Suppressor macrophage (primary cell): ENCODE results near the gene FASTK.

ENCODE experiments used
- DNase-seq, 4 experiments: peaks; one replicate each; pipeline ENCODE4 v3.0.0-alpha.2; 2020 to 2022
- total RNA-seq, 17 experiments: gene quantifications; one replicate each; lab custom pipeline; 2026; ENCODE audit warnings: mixed read lengths in 6 of 17, inconsistent platforms in 3 of 17; lab: John Stamatoyannopoulos, UW

The FASTK gene
- total RNA-seq, result 23.2 to 72.4 (median 38.3) reads per million in 17 experiments

- DNase-seq, result peak; percentile 94 to 97 (median 96)
Measured at GRCh38 chr7:151080522-151081169, at the start of gene FASTK. Gene FASTK (minus strand): TSS chr7:151080809. CDS start chr7:151080766, 43 bp downstream.

GRCh38 chr7:151129960-151130591 lies 49.5 kb upstream of the FASTK start:
- DNase-seq, result no peak

GRCh38 chr7:151129117-151129959 lies 48.7 kb upstream of the FASTK start:
- DNase-seq, result no peak

- DNase-seq, result no peak
Measured at GRCh38 chr7:151128716-151129115, 48.1 kb upstream of the FASTK start.

GRCh38 chr7:151128144-151128543 lies 47.5 kb upstream of the FASTK start:
- DNase-seq, result no peak

GRCh38 chr7:151126491-151127137 lies 46.0 kb upstream of the FASTK start:
- no peak for DNase-seq

GRCh38 chr7:151125846-151126481 lies 45.4 kb upstream of the FASTK start:
- no peak for DNase-seq

- no peak for DNase-seq
Measured at GRCh38 chr7:151125470-151125845, 44.8 kb upstream of the FASTK start.

- no peak for DNase-seq
Measured at GRCh38 chr7:151124899-151125399, 44.3 kb upstream of the FASTK start.

GRCh38 chr7:151124481-151124880 lies 43.9 kb upstream of the FASTK start:
- DNase-seq, result no peak

- peak; percentile 79 to 86 (median 82) for DNase-seq
Measured at GRCh38 chr7:151123822-151124464, 43.3 kb upstream of the FASTK start.

- DNase-seq, result no peak
Measured at GRCh38 chr7:151123158-151123821, 42.7 kb upstream of the FASTK start.

GRCh38 chr7:151122796-151123157 lies 42.2 kb upstream of the FASTK start:
- no peak for DNase-seq

GRCh38 chr7:151122276-151122675 lies 41.7 kb upstream of the FASTK start:
- DNase-seq, result no peak

GRCh38 chr7:151121380-151122170 lies 41.0 kb upstream of the FASTK start:
- no peak for DNase-seq

GRCh38 chr7:151120896-151121295 lies 40.3 kb upstream of the FASTK start:
- DNase-seq, result no peak

- DNase-seq, result no peak
Measured at GRCh38 chr7:151119902-151120301, 39.3 kb upstream of the FASTK start.

- DNase-seq, result no peak
Measured at GRCh38 chr7:151119055-151119415, 38.4 kb upstream of the FASTK start.

- no peak for DNase-seq
Measured at GRCh38 chr7:151118108-151119054, 37.8 kb upstream of the FASTK start.
